MM.1S (cell line): ENCODE data around the gene THUMPD1.

ENCODE experiments used
- EZH2 ChIP-seq: fragments of 300-600 bp; sonication (generic); optimal IDR thresholded peaks from 2 replicates; pipeline ENCODE3; 2017; ENCODE audit warnings: low read depth, mild to moderate bottlenecking, antibody characterized with exemption, low read length, mixed read lengths
- EZH2phosphoT487 ChIP-seq: fragments of 300-600 bp; sonication (generic); IDR thresholded peaks from 2 replicates; pipeline ENCODE4 v1.6.1; 2018; ENCODE audit warnings: antibody characterized with exemption, low read length
- TF ChIP-seq, protein P1 (sequence below): fragments of 300-600 bp; sonication (generic); IDR thresholded peaks from 2 replicates; pipeline ENCODE4 v1.5.1; 2016; ENCODE audit warnings: antibody characterized with exemption, low read length, mixed read lengths

DNA sequence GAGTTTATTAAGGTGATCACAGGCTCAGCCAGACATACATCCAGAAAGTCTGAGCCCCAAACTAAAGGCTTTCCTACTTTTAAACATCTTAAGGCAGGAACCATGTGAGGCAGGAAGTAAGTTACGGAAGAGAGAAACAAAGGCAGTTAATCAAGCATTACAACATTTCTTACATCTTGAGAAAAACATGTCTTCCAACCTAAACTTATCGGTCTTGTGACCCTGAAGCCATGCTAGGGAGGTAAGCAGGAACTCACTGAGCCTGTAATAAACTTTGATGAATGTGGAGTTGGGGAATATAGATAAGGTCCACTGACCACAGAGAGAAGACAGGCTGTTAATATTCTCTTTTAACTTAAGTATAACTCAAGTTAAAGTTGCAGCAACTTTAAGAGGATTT, 18.7 kb upstream of the THUMPD1 start:
- TF ChIP-seq, protein P1, sequence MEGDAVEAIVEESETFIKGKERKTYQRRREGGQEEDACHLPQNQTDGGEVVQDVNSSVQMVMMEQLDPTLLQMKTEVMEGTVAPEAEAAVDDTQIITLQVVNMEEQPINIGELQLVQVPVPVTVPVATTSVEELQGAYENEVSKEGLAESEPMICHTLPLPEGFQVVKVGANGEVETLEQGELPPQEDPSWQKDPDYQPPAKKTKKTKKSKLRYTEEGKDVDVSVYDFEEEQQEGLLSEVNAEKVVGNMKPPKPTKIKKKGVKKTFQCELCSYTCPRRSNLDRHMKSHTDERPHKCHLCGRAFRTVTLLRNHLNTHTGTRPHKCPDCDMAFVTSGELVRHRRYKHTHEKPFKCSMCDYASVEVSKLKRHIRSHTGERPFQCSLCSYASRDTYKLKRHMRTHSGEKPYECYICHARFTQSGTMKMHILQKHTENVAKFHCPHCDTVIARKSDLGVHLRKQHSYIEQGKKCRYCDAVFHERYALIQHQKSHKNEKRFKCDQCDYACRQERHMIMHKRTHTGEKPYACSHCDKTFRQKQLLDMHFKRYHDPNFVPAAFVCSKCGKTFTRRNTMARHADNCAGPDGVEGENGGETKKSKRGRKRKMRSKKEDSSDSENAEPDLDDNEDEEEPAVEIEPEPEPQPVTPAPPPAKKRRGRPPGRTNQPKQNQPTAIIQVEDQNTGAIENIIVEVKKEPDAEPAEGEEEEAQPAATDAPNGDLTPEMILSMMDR: no peak
- TF ChIP-seq EZH2: no peak
- no peak for TF ChIP-seq EZH2phosphoT487
